Right ventricle myocardium inferior (tissue), 1 donor: ENCODE data around the gene GPR137C. TPM values are rescaled to one million over a fixed set of nuclear protein-coding genes. Genes with fewer than 3 reads are reported as not detected.

ENCODE experiments used
- ATAC-seq: fragments of 200-7000 bp; cut with Tn5 transposase; one replicate; pipeline ENCODE4 v1.9.1; 2020; ENCODE audit warnings: mild to moderate bottlenecking, moderate library complexity
- DNase-seq: peaks from one replicate; pipeline ENCODE4 v3.0.0; 2021; ENCODE audit errors: missing footprints
- intact Hi-C: fragments of 100-400 bp; cut with DNase I; formaldehyde crosslinking; loops from one replicate; pipeline ENCODE4 v1.11.0; 2022
- long read RNA-seq: library from polyadenylated mRNA; unstranded; transcript quantifications from one replicate; pipeline ENCODE4 v2.0.0, GENCODE V29; 2021
- total RNA-seq: library from RNA; stranded (reverse); fragmentation: NEBNext Ultra II Directional; extraction: Animal tissue kit (Norgen Biotek cat#: 25700); gene quantifications from one replicate; pipeline ENCODE4 v1.2.1, GENCODE V29; 2021
- donor health status: DM: no; HTN: yes; CAD: no; lungs with severe emphysema.

Gene GPR137C, protein sequence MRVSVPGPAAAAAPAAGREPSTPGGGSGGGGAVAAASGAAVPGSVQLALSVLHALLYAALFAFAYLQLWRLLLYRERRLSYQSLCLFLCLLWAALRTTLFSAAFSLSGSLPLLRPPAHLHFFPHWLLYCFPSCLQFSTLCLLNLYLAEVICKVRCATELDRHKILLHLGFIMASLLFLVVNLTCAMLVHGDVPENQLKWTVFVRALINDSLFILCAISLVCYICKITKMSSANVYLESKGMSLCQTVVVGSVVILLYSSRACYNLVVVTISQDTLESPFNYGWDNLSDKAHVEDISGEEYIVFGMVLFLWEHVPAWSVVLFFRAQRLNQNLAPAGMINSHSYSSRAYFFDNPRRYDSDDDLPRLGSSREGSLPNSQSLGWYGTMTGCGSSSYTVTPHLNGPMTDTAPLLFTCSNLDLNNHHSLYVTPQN
- total RNA-seq: 0.51 TPM
- long read RNA-seq, partial matches to known transcripts: 0 of 2 reads
- long read RNA-seq, other reads (novel, unspliced or antisense): 0 of 2 reads

DNA sequence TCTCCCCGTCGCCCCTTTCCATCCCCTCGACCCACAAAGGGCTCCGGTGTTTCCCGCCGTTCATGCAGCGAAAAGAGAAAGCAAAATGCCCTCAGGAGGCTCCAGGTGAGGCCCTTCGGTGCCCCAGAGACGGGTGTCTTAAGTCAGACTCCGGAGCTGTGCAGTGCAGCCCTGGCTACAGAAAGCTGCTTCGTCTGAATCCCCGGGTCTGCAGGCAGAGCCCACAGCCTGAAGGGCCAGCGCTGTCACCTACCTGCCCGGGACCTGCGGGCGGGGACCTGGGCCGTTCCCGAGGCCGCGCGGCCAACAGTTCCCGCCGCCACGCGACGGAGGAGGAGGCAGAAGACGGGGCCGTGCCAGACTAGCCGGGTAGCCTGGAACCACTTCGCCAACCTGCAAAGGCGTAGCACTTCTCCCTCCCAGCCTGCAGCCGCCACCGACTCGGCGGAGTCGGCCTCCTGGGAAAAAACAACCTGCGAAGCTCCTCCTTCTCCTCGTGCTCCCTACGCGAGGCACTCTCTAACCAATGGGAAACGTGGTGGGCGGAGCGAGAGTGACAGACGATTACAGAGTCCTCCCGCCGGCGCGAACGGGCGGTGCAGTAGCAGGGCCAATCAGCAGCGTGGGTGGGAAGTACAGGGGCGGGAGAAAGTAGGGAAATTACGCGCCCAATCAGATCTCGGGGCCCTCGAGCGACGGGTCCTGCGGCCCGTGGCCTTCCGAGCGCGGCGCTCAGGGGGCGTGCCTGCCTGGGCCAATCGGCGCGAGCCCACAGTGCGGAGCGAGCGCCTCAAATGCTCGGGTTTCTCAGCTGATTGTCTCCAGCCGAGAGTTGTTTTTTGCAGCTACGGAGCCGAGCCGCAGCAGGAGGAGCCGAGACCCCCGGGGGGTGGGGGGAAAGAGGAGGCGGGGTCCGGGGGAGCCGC is at the start of gene GPR137C, which contains the start of gene TXNDC16:
Gene GPR137C, plus strand, starts transcription at position 774 of the 926 bp plus-strand sequence. CDS start 312 bp downstream, outside the sequence.
Gene TXNDC16, minus strand, starts transcription at position 443 of the 926 bp plus-strand sequence. CDS start 8,948 bp downstream, outside the sequence.
- intact Hi-C loops: loop anchor here (5.0 kb wide), 1 partner anchor 155 kb away; the partner anchor contains the start of gene PSMC6
- DNase-seq: peak; percentile 100
- peak; percentile 99 for ATAC-seq

DNA sequence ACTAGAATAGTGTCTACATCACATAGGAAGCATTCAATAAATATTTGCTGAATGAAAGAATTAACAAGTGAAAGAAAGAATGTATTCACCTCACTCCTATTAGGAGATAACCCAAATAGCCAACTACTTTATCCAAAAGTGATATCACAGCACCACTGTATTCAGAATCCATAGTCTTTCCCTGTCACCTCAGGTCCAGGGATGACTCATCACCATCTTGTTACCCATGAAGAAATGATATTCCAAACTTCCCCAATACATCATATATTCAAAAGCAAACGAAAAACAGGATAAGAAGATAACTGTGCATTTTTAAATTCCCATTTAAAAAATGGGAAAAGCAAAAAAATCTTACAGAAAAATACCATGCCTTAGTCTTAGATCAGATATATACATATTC is 39.4 kb upstream of the GPR137C start:
- DNase-seq (no peak), ATAC-seq (no peak)
- intact Hi-C loops: no loop called here

- ATAC-seq (no peak), DNase-seq (no peak)
- intact Hi-C loops: no loop called here
Observed at GRCh38 chr14:52514046-52514811, 38.4 kb upstream of the GPR137C start.

- intact Hi-C loops: no loop called here
- ATAC-seq (no peak), DNase-seq (no peak)
Observed at GRCh38 chr14:52522033-52522432, 30.6 kb upstream of the GPR137C start.

- no peak for DNase-seq
- intact Hi-C loops: no loop called here
- ATAC-seq: no peak
Observed at GRCh38 chr14:52522581-52523345, 29.9 kb upstream of the GPR137C start.

- no peak for ATAC-seq
- intact Hi-C loops: no loop called here
- DNase-seq: peak; percentile 46
Observed at GRCh38 chr14:52527052-52527451, 25.6 kb upstream of the GPR137C start.

DNA sequence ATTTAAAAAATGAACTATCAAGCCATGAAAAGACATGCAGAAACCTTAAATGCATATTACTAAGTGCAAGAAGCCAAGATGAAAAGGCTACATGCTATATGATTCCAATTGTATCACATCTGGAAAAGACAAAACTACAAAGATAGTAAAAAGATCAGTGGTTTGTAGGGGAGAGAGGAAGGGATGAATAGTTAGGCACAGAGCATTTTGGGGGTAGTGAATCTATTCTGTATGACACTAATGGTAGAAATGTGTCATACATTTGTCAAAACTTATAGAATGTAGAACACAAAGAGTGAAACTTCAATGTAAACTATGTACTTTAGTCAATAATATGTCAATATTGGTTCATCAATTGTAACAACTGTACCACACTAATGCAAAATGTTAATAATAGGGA is 21.2 kb upstream of the GPR137C start:
- DNase-seq: no peak
- intact Hi-C loops: no loop called here
- ATAC-seq: no peak

DNA sequence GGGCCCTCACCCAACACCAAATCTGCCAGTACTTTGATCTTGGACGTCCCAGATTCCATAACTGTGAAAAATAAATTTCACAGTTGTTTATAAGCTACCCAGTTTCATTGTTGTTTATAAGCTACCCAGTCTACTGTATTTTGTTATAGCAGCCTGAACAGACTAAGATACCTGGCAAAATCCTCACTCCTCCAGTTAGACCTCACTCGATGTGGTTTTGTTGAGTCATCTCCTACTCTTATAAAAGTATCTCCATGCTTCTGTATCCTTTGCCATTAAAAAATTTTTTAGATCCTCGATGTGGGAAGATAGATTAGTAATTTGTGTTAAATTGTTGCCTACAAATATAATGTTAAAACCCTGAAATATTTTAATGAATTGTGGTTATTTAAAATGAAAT is 16.4 kb upstream of the GPR137C start:
- intact Hi-C loops: no loop called here
- DNase-seq (no peak), ATAC-seq (no peak)

GRCh38 chr14:52538623-52539022 is 14.0 kb upstream of the GPR137C start:
- DNase-seq: no peak
- no peak for ATAC-seq
- intact Hi-C loops: no loop called here

DNA sequence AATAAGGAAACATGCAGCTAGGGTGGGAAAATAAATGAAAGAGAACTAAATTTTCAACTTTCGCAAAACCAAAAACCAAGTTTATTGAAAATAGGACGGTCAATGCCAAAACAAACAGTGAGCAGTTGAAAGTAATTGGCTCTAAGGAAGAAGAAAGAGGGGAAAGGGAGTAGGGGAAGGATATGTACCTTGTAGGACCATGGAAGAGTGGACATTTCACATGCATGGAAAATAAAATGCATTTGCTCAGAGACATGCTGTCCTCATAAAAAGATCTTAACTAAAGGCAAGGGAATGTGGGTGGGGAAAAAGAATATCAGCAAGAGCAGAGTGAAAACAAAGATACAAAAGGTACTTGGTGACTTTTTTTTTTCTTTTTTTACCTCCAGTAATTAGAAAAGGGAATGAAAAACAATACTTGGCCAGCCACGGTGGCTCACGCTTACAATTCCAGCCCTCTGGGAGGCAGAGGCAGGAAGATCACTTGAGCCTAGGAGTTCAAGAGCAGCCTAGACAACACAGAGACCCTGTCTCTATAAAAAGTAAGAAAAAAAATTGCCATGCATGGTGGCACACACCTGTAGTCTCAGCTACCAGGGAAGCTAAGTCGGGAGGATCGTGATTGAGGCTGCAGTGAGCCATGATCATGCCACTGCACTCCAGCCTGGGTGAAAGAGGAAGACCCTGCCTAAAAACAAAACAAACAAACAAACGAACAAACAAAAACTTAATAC is 6.9 kb upstream of the GPR137C start:
- intact Hi-C loops: no loop called here
- ATAC-seq (no peak), DNase-seq (no peak)

DNA sequence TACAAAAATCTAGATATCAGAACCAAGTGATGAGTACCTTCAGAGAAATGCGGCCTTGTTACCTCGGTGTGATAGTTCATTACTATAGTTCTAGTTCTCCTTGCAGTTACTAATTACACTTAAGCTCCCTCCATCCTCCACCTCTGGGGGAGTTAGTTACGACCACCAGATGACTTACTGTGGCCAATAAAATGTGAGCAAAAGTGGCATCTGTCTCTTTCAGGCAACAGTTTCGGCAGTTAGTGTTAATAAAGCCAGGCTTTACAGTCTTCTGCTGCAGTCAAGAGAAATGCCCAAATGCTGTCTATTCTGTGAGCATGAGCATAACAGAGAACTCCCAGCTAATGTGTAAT is 6.3 kb upstream of the GPR137C start:
- DNase-seq: no peak
- no peak for ATAC-seq
- intact Hi-C loops: no loop called here

DNA sequence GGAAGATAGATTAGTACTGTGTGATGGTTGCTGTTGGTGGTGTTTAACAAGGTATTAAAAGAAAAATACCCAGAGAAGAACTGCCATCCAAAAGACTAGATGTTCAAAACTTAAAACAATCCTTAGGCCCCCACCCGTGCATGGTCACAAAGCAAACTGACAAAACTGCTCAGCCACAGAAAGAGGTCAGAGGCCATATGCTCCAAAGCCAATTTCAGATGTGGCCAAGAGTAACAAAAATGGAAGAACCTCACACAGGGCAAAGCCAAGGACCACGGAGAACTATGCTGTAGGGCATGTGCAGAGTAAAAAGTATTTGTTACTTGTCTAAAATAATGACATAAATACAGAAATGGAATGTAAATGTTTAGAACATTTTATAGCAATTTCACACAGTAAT is 5.6 kb upstream of the GPR137C start:
- no peak for DNase-seq
- no peak for ATAC-seq
- intact Hi-C loops: no loop called here

GRCh38 chr14:52547526-52547925 is 5.1 kb upstream of the GPR137C start:
- intact Hi-C loops: no loop called here
- DNase-seq (no peak), ATAC-seq (no peak)

DNA sequence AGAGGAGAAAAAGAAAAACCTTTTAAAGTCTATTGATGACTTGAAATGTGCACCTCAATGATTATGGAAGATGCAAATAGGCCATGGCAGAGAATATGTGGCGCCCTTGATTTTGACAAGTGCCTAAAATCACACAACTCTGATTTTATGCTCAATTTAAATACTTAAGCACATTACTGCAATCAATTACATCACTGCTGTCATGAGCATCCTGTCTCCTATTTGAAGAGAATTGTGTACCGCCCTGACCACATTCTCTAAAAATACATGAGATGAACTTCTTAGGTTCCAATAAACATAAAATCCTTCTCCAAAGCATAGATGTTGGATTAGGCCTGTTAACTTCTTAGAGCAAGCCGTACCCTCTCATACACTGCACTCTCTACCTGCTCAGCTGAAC is 2.0 kb upstream of the GPR137C start:
- ATAC-seq: no peak
- DNase-seq: no peak
- intact Hi-C loops: loop anchor here (5.0 kb wide), 1 partner anchor 157 kb away; the partner anchor contains the start of gene PSMC6

DNA sequence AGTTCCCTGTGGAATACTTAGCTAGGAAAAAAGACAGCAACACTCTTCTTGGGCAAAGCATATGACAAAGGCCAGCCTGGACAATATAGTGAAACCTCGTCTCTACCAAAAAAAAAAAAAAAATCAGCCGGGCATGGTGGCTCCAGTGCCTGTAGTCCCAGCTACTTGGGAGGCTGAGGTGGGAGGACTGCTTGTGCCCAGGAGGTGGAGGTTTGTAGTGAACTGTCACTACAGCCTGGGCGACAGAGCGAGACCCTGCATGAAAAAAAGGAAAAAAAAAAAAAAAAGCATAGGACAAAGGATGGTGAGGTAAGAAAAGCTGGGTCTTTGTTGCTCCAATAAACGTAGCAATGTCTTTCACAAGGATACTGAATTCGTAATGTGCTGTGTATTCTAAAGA is 1.4 kb upstream of the GPR137C start:
- no peak for ATAC-seq
- DNase-seq: no peak
- intact Hi-C loops: loop anchor here (5.0 kb wide), 1 partner anchor 156 kb away; the partner anchor contains the start of gene PSMC6

DNA sequence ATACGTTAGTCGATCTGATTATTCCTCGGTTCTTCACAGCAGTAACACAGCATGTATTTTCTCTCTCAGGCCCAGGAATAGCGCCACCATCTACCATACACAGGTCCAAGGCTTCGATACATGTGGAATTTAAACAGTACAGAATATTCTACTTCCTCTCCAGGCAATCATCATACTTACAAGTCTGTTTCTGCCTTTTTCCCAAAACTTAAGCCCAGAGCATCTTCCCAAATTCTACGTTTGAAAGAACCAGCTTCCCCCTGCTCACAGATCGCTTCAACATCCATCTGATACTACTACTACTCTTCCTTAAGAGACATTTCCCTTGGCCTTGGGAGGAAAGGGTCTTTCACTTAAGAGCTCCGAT is 957 bp upstream of the GPR137C start:
- intact Hi-C loops: loop anchor here (5.0 kb wide), 1 partner anchor 156 kb away; the partner anchor contains the start of gene PSMC6
- DNase-seq (no peak), ATAC-seq (no peak)

GRCh38 chr14:52553002-52553670 is 500 bp downstream of the GPR137C start:
- intact Hi-C loops: loop anchor here (5.0 kb wide), 1 partner anchor 154 kb away; the partner anchor contains the start of gene PSMC6
- ATAC-seq (peak; percentile 12), DNase-seq (peak; percentile 81)
